Transverse colon (tissue), 4 donors: ENCODE measurements around the gene FTSJ3.

Experiments used
- EP300 ChIP-seq: sonication (generic); formaldehyde crosslinking; IDR thresholded peaks from one replicate; pipeline ENCODE4 v1.6.1; 2017; ENCODE audit warnings: antibody characterized with exemption, low read depth
- POLR2AphosphoS5 ChIP-seq, 3 donors: sonication (generic); formaldehyde crosslinking; IDR thresholded peaks; one replicate each; pipeline ENCODE4 v1.6.1; 2016; ENCODE audit warnings: antibody characterized with exemption in 3 of 3
- TF ChIP-seq, protein P1 (sequence below), 5 experiments: fragments of 200-600 bp in 3 of 5; fragments of 450-650 bp in 2 of 5; sonication (generic) in 3 of 5; IDR thresholded peaks; 1 replicate in 2 of 5; 2 replicates in 3 of 5; pipeline ENCODE4 v1.5.1; 2016 to 2017; ENCODE audit warnings: antibody characterized with exemption in 5 of 5, inconsistent platforms in 3 of 5, mild to moderate bottlenecking in 2 of 5, moderate library complexity in 1 of 5

DNA sequence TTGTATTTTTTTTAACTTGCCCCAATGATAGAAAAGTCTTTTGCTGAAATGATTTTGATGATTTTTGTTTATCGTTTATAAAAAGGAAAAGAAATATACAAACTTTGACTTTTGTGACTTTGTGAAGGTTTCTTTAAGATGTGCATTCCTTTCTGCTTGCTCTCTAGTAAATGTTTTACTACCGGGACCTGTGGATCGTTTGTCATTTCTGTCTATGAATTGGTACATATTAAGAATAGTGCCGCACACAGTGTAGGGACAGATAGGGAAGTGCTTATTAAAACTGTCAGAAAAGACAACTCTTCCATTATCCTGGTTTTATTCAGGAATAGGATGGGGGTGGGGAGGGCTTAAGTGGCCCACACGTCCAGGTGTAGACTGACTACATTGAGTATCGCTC is 8.3 kb downstream of the FTSJ3 start:
- TF ChIP-seq, protein P1, sequence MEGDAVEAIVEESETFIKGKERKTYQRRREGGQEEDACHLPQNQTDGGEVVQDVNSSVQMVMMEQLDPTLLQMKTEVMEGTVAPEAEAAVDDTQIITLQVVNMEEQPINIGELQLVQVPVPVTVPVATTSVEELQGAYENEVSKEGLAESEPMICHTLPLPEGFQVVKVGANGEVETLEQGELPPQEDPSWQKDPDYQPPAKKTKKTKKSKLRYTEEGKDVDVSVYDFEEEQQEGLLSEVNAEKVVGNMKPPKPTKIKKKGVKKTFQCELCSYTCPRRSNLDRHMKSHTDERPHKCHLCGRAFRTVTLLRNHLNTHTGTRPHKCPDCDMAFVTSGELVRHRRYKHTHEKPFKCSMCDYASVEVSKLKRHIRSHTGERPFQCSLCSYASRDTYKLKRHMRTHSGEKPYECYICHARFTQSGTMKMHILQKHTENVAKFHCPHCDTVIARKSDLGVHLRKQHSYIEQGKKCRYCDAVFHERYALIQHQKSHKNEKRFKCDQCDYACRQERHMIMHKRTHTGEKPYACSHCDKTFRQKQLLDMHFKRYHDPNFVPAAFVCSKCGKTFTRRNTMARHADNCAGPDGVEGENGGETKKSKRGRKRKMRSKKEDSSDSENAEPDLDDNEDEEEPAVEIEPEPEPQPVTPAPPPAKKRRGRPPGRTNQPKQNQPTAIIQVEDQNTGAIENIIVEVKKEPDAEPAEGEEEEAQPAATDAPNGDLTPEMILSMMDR (IDR thresholded peaks at IDR 0.05): no peak
- TF ChIP-seq POLR2AphosphoS5 (IDR thresholded peaks at IDR 0.05) (no peak), EP300 (no peak)
